Measurements from ENCODE around the gene SHB.

GRCh38 chr9:38009990-38010389 is 59.0 kb downstream of the SHB start:
- TF ChIP-seq CTCF (conservative IDR thresholded peaks at IDR 0.05; ENCODE audit: low read depth, low read length) (no peak), EZH2 (IDR thresholded peaks at IDR 0.05; ENCODE audit: low read length, unreplicated experiment) (no peak), EZH2phosphoT487 (IDR thresholded peaks at IDR 0.05; ENCODE audit: borderline replicate concordance, low read length) (no peak)
